MM.1S (cell line): ENCODE results near the gene MAS1.

Experiments used
- DNase-seq: peaks from one replicate; pipeline ENCODE4 v3.0.0-alpha.2; 2015
- H2AFZ ChIP-seq: fragments of 300-600 bp; sonication (generic); 2 replicates; pipeline ENCODE4 v1.6.0; 2016; ENCODE audit warnings: antibody characterized with exemption, low read length
- H3F3A ChIP-seq: fragments of 300-600 bp; sonication (generic); 2 replicates; pipeline ENCODE4 v1.6.1; 2016; ENCODE audit warnings: mild to moderate bottlenecking, antibody characterized with exemption, low read length, moderate library complexity, mixed read lengths; ENCODE audit not compliant: insufficient read depth
- H3K27ac ChIP-seq: fragments of 300-600 bp; sonication (generic); 2 replicates; pipeline ENCODE4 v1.5.1; 2016; ENCODE audit warnings: mild to moderate bottlenecking, low read length
- H3K27me3 ChIP-seq: fragments of 300-600 bp; sonication (generic); replicated peaks from 2 replicates; pipeline ENCODE4 v1.6.0; 2016; ENCODE audit warnings: low read length; ENCODE audit not compliant: insufficient read depth
- H3K36me3 ChIP-seq: fragments of 300-600 bp; sonication (generic); replicated peaks from 2 replicates; pipeline ENCODE4 v1.6.1; 2016; ENCODE audit warnings: mild to moderate bottlenecking, low read length, mixed read lengths; ENCODE audit not compliant: insufficient read depth
- H3K4me1 ChIP-seq: fragments of 300-600 bp; sonication (generic); 2 replicates; pipeline ENCODE4 v1.6.1; 2016; ENCODE audit warnings: low read length, mixed read lengths
- H3K4me2 ChIP-seq: fragments of 300-600 bp; sonication (generic); 2 replicates; pipeline ENCODE4 v1.6.0; 2016; ENCODE audit warnings: low read depth, low read length
- H3K4me3 ChIP-seq: fragments of 300-600 bp; sonication (generic); 2 replicates; pipeline ENCODE4 v1.5.1; 2016; ENCODE audit warnings: low read length, mixed read lengths
- H3K79me2 ChIP-seq: fragments of 300-600 bp; sonication (generic); 2 replicates; pipeline ENCODE4 v1.6.1; 2016; ENCODE audit warnings: mixed run types, low read length, mixed read lengths
- H3K9ac ChIP-seq: fragments of 300-600 bp; sonication (generic); 2 replicates; pipeline ENCODE4 v1.6.1; 2016; ENCODE audit warnings: low read length, mixed read lengths
- H3K9me2 ChIP-seq: fragments of 300-600 bp; sonication (generic); replicated peaks from 2 replicates; pipeline ENCODE4 v1.6.1; 2016; ENCODE audit warnings: mild to moderate bottlenecking, low read length, mixed read lengths; ENCODE audit not compliant: insufficient read depth
- H3K9me3 ChIP-seq: fragments of 300-600 bp; sonication (generic); replicated peaks from 2 replicates; pipeline ENCODE4 v1.6.1; 2016; ENCODE audit warnings: mild to moderate bottlenecking, low read length, mixed read lengths; ENCODE audit not compliant: insufficient read depth
- H4K20me1 ChIP-seq: fragments of 300-600 bp; sonication (generic); 2 replicates; pipeline ENCODE4 v1.6.1; 2016; ENCODE audit warnings: mild to moderate bottlenecking, low read length, moderate library complexity, mixed read lengths; ENCODE audit not compliant: insufficient read depth
- EZH2 ChIP-seq: fragments of 300-600 bp; sonication (generic); optimal IDR thresholded peaks from 2 replicates; pipeline ENCODE3; 2017; ENCODE audit warnings: low read depth, mild to moderate bottlenecking, antibody characterized with exemption, low read length, mixed read lengths
- EZH2phosphoT487 ChIP-seq: fragments of 300-600 bp; sonication (generic); IDR thresholded peaks from 2 replicates; pipeline ENCODE4 v1.6.1; 2018; ENCODE audit warnings: antibody characterized with exemption, low read length
- TF ChIP-seq, protein P1 (sequence below): fragments of 300-600 bp; sonication (generic); IDR thresholded peaks from 2 replicates; pipeline ENCODE4 v1.5.1; 2016; ENCODE audit warnings: antibody characterized with exemption, low read length, mixed read lengths

The MAS1 gene

DNA sequence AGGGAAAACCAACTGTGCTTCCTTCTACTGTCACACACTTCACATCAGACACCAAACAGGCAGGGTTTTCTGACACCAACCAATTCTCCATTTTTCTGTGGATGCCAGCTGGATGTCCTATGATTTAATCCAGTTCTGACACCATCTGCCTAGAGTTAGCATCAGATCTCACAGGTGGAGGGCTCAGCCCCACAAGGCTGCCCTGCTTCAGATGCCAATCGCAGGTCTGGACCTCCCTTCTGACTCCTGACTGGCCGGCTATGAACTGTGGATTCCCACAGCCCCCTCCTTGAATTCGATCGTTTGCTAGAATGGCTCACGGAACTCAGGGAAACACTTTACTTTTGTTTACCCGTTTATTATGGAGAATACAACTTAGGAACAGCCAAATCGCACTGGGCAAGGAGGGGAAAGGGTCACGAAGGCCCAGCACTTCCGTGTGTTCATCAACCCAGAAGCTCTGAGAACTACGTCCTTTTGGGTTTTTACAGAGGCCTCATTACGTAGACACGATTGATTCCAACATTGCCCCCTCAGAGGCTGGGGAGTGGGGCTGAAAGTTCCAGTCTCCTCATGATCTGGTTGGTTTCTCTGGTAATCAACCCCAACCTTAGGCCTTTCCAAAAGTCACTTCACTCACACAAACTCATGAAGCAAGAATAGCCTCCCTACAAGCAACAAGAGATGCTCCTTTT is 25.4 kb upstream of the MAS1 start:
- no peak overlapping the region for H3K4me2 ChIP-seq
- H3F3A ChIP-seq = no peaks in the 10 kb centered on the region

DNA sequence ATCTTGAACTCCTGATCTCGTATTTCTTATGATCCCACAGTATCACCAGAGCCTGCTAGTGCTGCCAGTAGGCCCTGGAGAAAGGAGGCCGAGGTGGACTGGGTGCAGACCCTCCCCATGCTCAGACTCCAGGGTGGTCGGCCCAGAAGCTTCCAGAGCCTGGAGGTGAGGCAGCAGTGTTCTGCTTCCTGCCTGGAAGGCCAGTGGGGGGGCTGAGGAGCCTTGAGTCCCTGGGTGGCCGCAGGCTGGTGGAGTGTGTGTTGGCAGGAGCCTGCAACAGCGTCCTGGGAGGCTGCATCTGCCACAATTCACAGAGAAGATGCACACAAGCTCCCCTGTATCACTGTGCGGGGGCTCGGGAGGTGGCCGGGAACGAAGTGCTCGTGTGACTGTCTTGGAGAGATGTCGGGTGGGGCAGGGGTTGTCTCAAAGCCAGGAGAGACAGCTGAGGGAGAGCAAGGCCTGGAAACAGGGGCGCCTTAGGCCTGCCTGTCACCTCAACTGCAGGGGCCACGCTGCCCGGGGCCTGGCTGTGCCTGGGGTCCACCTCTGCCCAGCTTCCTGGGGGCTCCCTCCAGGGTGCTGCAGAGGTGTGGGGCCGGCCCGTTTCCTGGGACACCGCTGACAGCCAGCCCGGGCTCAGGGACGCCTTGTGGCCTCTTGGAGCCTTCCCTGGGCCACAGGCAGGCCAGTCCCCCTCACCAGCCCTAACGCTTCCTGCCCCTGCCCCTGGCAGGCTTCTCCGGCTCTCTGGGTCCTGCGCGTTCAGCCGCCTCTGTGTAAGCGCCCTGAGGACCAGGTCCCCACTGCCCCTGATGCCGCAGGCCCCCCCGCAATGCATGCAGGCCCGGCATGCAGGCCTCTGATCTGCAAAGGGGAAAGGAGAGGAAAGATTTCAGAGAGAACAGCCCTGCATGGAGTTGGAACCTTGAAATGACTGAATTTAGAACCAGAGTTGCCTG is 24.2 kb upstream of the MAS1 start:
- no peak for DNase-seq
- no peaks in the 10 kb centered on the region for H3K9me3 ChIP-seq
- no peaks in the 10 kb centered on the region for H3K27me3 ChIP-seq
- H3K4me2 ChIP-seq = no peak overlapping the region
- H3K4me1 ChIP-seq = no peaks in the 10 kb centered on the region
- no peaks in the 10 kb centered on the region for H3K79me2 ChIP-seq
- no peaks in the 10 kb centered on the region for H3F3A ChIP-seq
- no peak overlapping the region for H2AFZ ChIP-seq
- no peak overlapping the region for H3K9ac ChIP-seq
- no peak overlapping the region for H3K27ac ChIP-seq
- H3K9me2 ChIP-seq = no peaks in the 10 kb centered on the region
- no peak for TF ChIP-seq EZH2phosphoT487
- TF ChIP-seq, protein P1, sequence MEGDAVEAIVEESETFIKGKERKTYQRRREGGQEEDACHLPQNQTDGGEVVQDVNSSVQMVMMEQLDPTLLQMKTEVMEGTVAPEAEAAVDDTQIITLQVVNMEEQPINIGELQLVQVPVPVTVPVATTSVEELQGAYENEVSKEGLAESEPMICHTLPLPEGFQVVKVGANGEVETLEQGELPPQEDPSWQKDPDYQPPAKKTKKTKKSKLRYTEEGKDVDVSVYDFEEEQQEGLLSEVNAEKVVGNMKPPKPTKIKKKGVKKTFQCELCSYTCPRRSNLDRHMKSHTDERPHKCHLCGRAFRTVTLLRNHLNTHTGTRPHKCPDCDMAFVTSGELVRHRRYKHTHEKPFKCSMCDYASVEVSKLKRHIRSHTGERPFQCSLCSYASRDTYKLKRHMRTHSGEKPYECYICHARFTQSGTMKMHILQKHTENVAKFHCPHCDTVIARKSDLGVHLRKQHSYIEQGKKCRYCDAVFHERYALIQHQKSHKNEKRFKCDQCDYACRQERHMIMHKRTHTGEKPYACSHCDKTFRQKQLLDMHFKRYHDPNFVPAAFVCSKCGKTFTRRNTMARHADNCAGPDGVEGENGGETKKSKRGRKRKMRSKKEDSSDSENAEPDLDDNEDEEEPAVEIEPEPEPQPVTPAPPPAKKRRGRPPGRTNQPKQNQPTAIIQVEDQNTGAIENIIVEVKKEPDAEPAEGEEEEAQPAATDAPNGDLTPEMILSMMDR = no peak
- TF ChIP-seq EZH2 = no peak
- no peak overlapping the region for H3K4me3 ChIP-seq
- no peaks in the 10 kb centered on the region for H4K20me1 ChIP-seq
- H3K36me3 ChIP-seq = no peaks in the 10 kb centered on the region

More for the DNA sequence above, 25.4 kb upstream of the MAS1 start:
- no peaks in the 10 kb centered on the region for H3K9me3 ChIP-seq
- TF ChIP-seq, protein P1 = no peak
- no peak for TF ChIP-seq EZH2phosphoT487
- TF ChIP-seq EZH2 = no peak
- no peaks in the 10 kb centered on the region for H4K20me1 ChIP-seq
- H3K27ac ChIP-seq = no peak overlapping the region
- no peaks in the 10 kb centered on the region for H3K4me1 ChIP-seq
- no peak overlapping the region for H3K9ac ChIP-seq
- no peak overlapping the region for H2AFZ ChIP-seq
- H3K4me3 ChIP-seq = no peak overlapping the region
- no peak for DNase-seq
- H3K79me2 ChIP-seq = no peaks in the 10 kb centered on the region
- no peaks in the 10 kb centered on the region for H3K9me2 ChIP-seq
- H3K27me3 ChIP-seq = no peaks in the 10 kb centered on the region
- H3K36me3 ChIP-seq = no peaks in the 10 kb centered on the region

DNA sequence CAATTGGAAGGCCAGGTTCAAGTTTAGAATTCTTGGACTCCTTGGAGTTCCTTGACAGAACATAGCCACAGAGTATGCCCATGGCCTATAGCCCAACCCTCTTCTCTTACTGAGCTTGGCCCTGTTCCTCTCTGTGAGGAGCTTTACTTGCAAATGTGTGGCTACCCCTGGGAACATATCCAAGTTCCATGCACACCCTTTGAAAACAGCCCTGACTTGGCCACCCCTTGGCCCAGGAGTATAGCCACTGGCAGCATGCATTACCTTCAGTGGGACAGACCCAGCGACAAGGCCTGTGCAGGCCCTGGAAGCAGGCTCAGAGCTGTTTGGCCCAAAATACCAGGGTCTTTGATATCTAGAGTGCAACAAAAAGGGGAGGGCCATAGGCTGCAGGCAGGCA is 19.5 kb upstream of the MAS1 start:
- no peak for TF ChIP-seq EZH2phosphoT487
- TF ChIP-seq, protein P1 = no peak
- TF ChIP-seq EZH2 = no peak
- no peak overlapping the region for H3K27ac ChIP-seq

More for the DNA sequence above, 19.5 kb upstream of the MAS1 start:
- Histone ChIP-seq H3K4me3 (no peak overlapping the region), H2AFZ (no peak overlapping the region), H3K9ac (no peak overlapping the region), H3K9me2 (no peaks in the 10 kb centered on the region), H4K20me1 (no peaks in the 10 kb centered on the region), H3K9me3 (no peaks in the 10 kb centered on the region), H3K4me2 (no peak overlapping the region), H3F3A (no peaks in the 10 kb centered on the region), H3K79me2 (no peaks in the 10 kb centered on the region), H3K36me3 (no peaks in the 10 kb centered on the region), H3K27me3 (no peaks in the 10 kb centered on the region), H3K4me1 (no peaks in the 10 kb centered on the region)
- no peak for DNase-seq
